OCI-LY3 (cell line): ENCODE measurements around the gene DIAPH2.
"Not testable (repeated sequence)": the region's sequence is repeated elsewhere in the genome, so short reads cannot be mapped to it uniquely, and the experiment has no call there.

Source experiments
- H2AFZ ChIP-seq: fragments of 200-600, 300-600 bp; shearing (Covaris generic); 2 replicates; pipeline ENCODE4 v1.6.0; 2014; ENCODE audit warnings: antibody characterized with exemption, low read depth, low read length
- H3K27ac ChIP-seq: fragments of 200-600, 300-600 bp; sonication (generic); 2 replicates; pipeline ENCODE4 v1.5.1; 2014; ENCODE audit warnings: mild to moderate bottlenecking, low read length, moderate library complexity, mixed read lengths
- H3K27me3 ChIP-seq: fragments of 200-600, 300-600 bp; sonication (generic); 2 replicates; pipeline ENCODE4 v1.6.1; 2014; ENCODE audit warnings: low read depth, low read length, mixed read lengths
- H3K36me3 ChIP-seq: fragments of 200-600, 300-600 bp; sonication (generic); replicated peaks from 2 replicates; pipeline ENCODE3; 2014; ENCODE audit warnings: low read depth, low read length, mixed read lengths
- H3K4me1 ChIP-seq: fragments of 300-600, 200-600 bp; sonication (generic); 2 replicates; pipeline ENCODE4 v1.6.1; 2014; ENCODE audit warnings: low read length, mixed read lengths
- H3K4me2 ChIP-seq: fragments of 200-600, 300-600 bp; sonication (generic); 2 replicates; pipeline ENCODE4 v1.6.1; 2014; ENCODE audit warnings: low read length, mixed read lengths
- H3K4me3 ChIP-seq: fragments of 300-600, 200-600 bp; sonication (generic); 2 replicates; pipeline ENCODE4 v1.5.1; 2014; ENCODE audit warnings: antibody characterized with exemption, mild to moderate bottlenecking, low read length, moderate library complexity
- H3K79me2 ChIP-seq: fragments of 300-600, 200-600 bp; shearing (Covaris generic); 2 replicates; pipeline ENCODE4 v1.6.1; 2014; ENCODE audit warnings: mild to moderate bottlenecking, low read length, mixed read lengths
- H3K9ac ChIP-seq: fragments of 300-600, 200-600 bp; shearing (Covaris generic); 2 replicates; pipeline ENCODE4 v1.6.0; 2014; ENCODE audit warnings: mild to moderate bottlenecking, low read length, moderate library complexity
- H3K9me3 ChIP-seq: fragments of 200-600, 300-600 bp; shearing (Covaris generic); 2 replicates; pipeline ENCODE4 v1.6.1; 2014; ENCODE audit warnings: low read length, mixed read lengths; ENCODE audit not compliant: insufficient read depth
- H4K20me1 ChIP-seq: fragments of 200-600, 300-600 bp; sonication (generic); 2 replicates; pipeline ENCODE4 v1.6.1; 2016; ENCODE audit warnings: low read length, mixed read lengths; ENCODE audit not compliant: insufficient read depth
- CTCF ChIP-seq: fragments of 200-600, 300-600 bp; sonication (generic); IDR thresholded peaks from 2 replicates; pipeline ENCODE4 v1.5.1; 2014; ENCODE audit warnings: antibody characterized with exemption, low read length, low read depth
- EZH2phosphoT487 ChIP-seq: fragments of 200-600 bp; shearing (Covaris generic); IDR thresholded peaks from 2 replicates; pipeline ENCODE4 v1.6.1; 2018; ENCODE audit warnings: antibody characterized with exemption, mixed run types, low read depth

Gene DIAPH2

DNA sequence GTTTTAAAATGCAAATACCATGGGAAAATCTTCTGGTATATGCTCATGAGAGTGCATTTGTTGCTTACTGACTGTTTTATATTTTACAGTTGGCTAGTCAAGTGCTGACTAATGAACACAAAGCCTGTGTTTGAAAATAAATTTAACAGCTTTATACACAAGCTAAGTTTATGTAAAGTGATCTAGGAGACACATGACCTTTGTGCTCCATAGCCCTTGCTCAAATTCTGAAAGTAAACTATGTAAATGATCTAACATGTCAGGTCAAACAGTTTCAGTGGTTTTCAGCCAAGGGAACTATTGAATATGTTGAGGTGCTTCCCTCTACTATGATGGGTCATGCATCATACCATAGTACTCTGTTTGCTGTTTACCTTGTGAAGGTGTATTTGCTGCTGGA is 36.7 kb downstream of the DIAPH2 start:
- H3K9ac ChIP-seq = no peak overlapping the region
- H3K4me1 ChIP-seq = peaks cover 26% of the 10 kb centered on the region
- no peaks in the 10 kb centered on the region for H3K9me3 ChIP-seq
- H3K27me3 ChIP-seq = no peaks in the 10 kb centered on the region
- 0 out of 2 replicates have a peak, but pooled peaks cover 5% of the 10 kb centered on the region for H3K79me2 ChIP-seq
- H3K4me3 ChIP-seq = no peak overlapping the region
- TF ChIP-seq EZH2phosphoT487 = no peak
- TF ChIP-seq CTCF = no peak
- no peak overlapping the region for H3K27ac ChIP-seq
- H3K4me2 ChIP-seq = peak overlapping the region; percentile 52
- H4K20me1 ChIP-seq = no peaks in the 10 kb centered on the region
- no peaks in the 10 kb centered on the region for H3K36me3 ChIP-seq
- H2AFZ ChIP-seq = no peak overlapping the region

- peak overlapping the region; percentile 56 for H3K4me2 ChIP-seq
- no peaks in the 10 kb centered on the region for H3K9me3 ChIP-seq
- no peak overlapping the region for H3K27ac ChIP-seq
- H2AFZ ChIP-seq = no peak overlapping the region
- no peaks in the 10 kb centered on the region for H3K36me3 ChIP-seq
- H4K20me1 ChIP-seq = no peaks in the 10 kb centered on the region
- 0 out of 2 replicates have a peak, but pooled peaks cover 5% of the 10 kb centered on the region for H3K79me2 ChIP-seq
- peaks cover 26% of the 10 kb centered on the region for H3K4me1 ChIP-seq
- no peak for TF ChIP-seq EZH2phosphoT487
- no peaks in the 10 kb centered on the region for H3K27me3 ChIP-seq
- H3K9ac ChIP-seq = no peak overlapping the region
- no peak overlapping the region for H3K4me3 ChIP-seq
These were observed 38.1 kb downstream of the DIAPH2 start for GRCh38 chrX:96722781-96723180.

DNA sequence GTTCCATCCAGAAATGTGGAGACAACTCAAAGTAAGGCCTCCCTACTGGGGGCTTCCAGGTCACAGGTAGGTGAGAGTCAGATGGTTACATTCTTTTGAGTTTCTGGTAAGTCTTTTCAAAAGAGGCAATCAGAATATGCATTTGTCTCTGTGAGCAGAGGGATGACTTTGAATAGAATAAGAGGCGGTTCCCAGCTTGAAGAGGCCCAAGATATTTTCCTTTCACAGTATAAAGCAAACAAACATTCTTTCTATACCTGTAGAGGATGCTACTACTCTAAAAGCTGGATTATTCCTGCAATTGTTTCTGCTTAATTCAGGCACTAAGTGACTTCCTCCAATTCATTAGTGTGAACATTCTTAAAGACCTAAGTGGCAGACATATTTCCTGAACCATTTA is 44.4 kb downstream of the DIAPH2 start:
- H3K4me1 ChIP-seq = no peaks in the 10 kb centered on the region
- no peaks in the 10 kb centered on the region for H3K36me3 ChIP-seq
- H4K20me1 ChIP-seq = no peaks in the 10 kb centered on the region
- TF ChIP-seq CTCF (no peak), EZH2phosphoT487 (no peak)
- no peaks in the 10 kb centered on the region for H3K9me3 ChIP-seq
- H3K27ac ChIP-seq = no peak overlapping the region
- no peaks in the 10 kb centered on the region for H3K79me2 ChIP-seq
- no peaks in the 10 kb centered on the region for H3K27me3 ChIP-seq
- H3K9ac ChIP-seq = no peak overlapping the region
- no peak overlapping the region for H3K4me2 ChIP-seq
- no peak overlapping the region for H3K4me3 ChIP-seq
- H2AFZ ChIP-seq = no peak overlapping the region

- no peak overlapping the region for H3K4me2 ChIP-seq
- H3K27ac ChIP-seq = no peak overlapping the region
- no peaks in the 10 kb centered on the region for H3K36me3 ChIP-seq
- no peaks in the 10 kb centered on the region for H4K20me1 ChIP-seq
- H3K9me3 ChIP-seq = no peaks in the 10 kb centered on the region
- no peak overlapping the region for H2AFZ ChIP-seq
- H3K4me3 ChIP-seq = no peak overlapping the region
- H3K9ac ChIP-seq = no peak overlapping the region
- H3K79me2 ChIP-seq = no peaks in the 10 kb centered on the region
- no peaks in the 10 kb centered on the region for H3K27me3 ChIP-seq
- no peaks in the 10 kb centered on the region for H3K4me1 ChIP-seq
- no peak for TF ChIP-seq CTCF
- TF ChIP-seq EZH2phosphoT487 = no peak
These were observed 45.4 kb downstream of the DIAPH2 start for GRCh38 chrX:96729868-96730643.

- not testable (repeated sequence) for H3K9ac ChIP-seq, H3K27ac ChIP-seq, H3K79me2 ChIP-seq, H3K27me3 ChIP-seq, H2AFZ ChIP-seq, H3K4me3 ChIP-seq, H4K20me1 ChIP-seq, H3K36me3 ChIP-seq, H3K4me1 ChIP-seq, H3K9me3 ChIP-seq, H3K4me2 ChIP-seq
These were observed 46.4 kb downstream of the DIAPH2 start for GRCh38 chrX:96731000-96731399.
